ENCODE data around the gene GALNT8.

DNA sequence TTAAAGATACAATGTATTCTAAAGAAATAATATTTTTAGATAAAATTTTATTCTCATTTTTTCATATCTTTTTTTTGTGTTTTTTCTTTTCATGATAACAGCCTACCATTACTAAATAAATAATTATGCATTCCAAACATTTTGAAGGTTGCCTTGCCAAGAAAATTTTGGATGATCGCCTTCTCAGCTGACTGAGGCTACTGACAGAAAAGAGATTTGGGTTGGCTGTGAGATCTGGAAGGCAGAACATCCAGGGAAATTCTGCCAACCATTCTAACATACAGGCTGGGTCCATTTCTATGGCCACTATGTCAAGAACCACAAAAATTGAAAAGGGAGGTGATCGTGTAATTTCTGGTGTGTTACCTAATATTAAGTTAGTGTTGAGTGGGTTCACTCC, 48.1 kb downstream of the GALNT8 start:
- no peak for TF ChIP-seq EZH2 (IDR thresholded peaks at IDR 0.05; ENCODE audit: borderline replicate concordance, insufficient read depth, low read depth, low read length, poor library complexity, severe bottlenecking)
- TF ChIP-seq, protein P1, sequence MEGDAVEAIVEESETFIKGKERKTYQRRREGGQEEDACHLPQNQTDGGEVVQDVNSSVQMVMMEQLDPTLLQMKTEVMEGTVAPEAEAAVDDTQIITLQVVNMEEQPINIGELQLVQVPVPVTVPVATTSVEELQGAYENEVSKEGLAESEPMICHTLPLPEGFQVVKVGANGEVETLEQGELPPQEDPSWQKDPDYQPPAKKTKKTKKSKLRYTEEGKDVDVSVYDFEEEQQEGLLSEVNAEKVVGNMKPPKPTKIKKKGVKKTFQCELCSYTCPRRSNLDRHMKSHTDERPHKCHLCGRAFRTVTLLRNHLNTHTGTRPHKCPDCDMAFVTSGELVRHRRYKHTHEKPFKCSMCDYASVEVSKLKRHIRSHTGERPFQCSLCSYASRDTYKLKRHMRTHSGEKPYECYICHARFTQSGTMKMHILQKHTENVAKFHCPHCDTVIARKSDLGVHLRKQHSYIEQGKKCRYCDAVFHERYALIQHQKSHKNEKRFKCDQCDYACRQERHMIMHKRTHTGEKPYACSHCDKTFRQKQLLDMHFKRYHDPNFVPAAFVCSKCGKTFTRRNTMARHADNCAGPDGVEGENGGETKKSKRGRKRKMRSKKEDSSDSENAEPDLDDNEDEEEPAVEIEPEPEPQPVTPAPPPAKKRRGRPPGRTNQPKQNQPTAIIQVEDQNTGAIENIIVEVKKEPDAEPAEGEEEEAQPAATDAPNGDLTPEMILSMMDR (IDR thresholded peaks at IDR 0.05): no peak

All from B cell (primary cell).